Measurements from ENCODE around the gene POT1.

DNA sequence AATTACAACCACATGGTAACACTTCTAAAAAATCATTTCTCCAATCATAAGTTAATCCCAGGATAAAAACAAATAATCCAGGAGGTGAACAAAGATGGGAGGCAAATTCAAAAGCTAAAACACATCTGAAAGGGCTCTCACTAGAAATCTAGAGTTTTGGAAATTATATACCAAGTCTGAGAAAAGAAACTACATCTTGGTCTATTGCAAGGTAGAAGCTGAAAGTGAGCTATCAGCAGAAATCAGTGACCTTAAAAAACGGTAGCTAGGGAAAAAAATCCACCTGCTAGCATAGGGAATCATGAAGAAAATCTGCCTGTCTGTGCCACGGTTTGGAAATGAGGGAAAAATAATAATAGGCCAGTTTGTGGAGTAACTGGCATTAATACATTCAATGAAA lies 50.5 kb downstream of the POT1 start:
- TF ChIP-seq CTCF (IDR thresholded peaks at IDR 0.05; ENCODE audit: low read depth, low read length) = no peak
- TF ChIP-seq EZH2phosphoT487 (IDR thresholded peaks at IDR 0.05; ENCODE audit: low read depth) = no peak

Data from OCI-LY3 (cell line).